RWPE2 (cell line): ENCODE measurements around the gene FKBP15.
A peak's percentile ranks its signal among the peaks of the same experiment; 100 is the strongest.

Experiments
- ATAC-seq: fragments of 200-7000 bp; cut with Tn5 transposase; 3 replicates; pipeline ENCODE4 v1.9.1; 2021; ENCODE audit warnings: low read depth
- DNase-seq: peaks from one replicate; pipeline ENCODE4 v3.0.0-alpha.2; 2020; ENCODE audit warnings: low spot score
- H3K27ac ChIP-seq: fragments of 450-650 bp; 2 replicates; pipeline ENCODE4 v1.5.1; 2017; ENCODE audit warnings: mild to moderate bottlenecking; ENCODE audit not compliant: poor library complexity, severe bottlenecking
- H3K27me3 ChIP-seq: fragments of 250-450 bp; sonication (Bioruptor Pico); 2 replicates; pipeline ENCODE4 v1.5.1; 2021; ENCODE audit warnings: mild to moderate bottlenecking, moderate library complexity; ENCODE audit not compliant: insufficient read depth, poor library complexity, severe bottlenecking
- H3K36me3 ChIP-seq: fragments of 250-450 bp; sonication (Bioruptor Pico); 2 replicates; pipeline ENCODE4 v1.5.1; 2020; ENCODE audit warnings: low read depth, mild to moderate bottlenecking, moderate library complexity
- H3K4me1 ChIP-seq: fragments of 250-450 bp; sonication (Bioruptor Pico); 2 replicates; pipeline ENCODE4 v1.5.1; 2021; ENCODE audit warnings: mild to moderate bottlenecking, moderate library complexity; ENCODE audit not compliant: insufficient read depth, poor library complexity, severe bottlenecking
- H3K4me3 ChIP-seq: fragments of 250-450 bp; sonication (Bioruptor Pico); 2 replicates; pipeline ENCODE4 v1.5.1; 2021; ENCODE audit warnings: mild to moderate bottlenecking, moderate library complexity; ENCODE audit not compliant: severe bottlenecking
- H3K9me3 ChIP-seq: fragments of 250-450 bp; sonication (Bioruptor Pico); 2 replicates; pipeline ENCODE4 v1.5.1; 2021; ENCODE audit warnings: mild to moderate bottlenecking, moderate library complexity; ENCODE audit not compliant: severe bottlenecking
- TF ChIP-seq, protein P1 (sequence below): fragments of 450-650 bp; IDR thresholded peaks from one replicate; pipeline ENCODE4 v1.5.1; 2017; ENCODE audit warnings: mild to moderate bottlenecking, moderate library complexity; ENCODE audit not compliant: poor library complexity, severe bottlenecking

The FKBP15 gene

DNA sequence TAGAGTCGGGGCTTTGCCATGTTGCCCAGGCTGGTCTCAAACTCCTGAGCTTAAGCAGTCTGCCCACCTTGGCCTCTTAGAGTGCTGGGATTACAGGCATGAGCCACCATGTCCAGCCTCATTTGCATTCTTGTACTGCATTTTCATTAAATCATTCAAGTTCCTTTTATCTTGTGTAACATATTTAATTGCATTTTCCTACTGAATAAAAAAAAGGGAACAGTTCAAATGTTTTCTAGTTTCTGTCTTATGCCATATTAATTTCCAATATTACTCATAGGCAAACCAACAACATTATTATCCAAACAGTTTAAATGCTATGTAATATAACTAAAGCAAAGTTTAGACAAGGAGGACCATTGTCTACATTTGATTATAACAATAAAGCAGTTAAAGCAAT lies 6.4 kb upstream of the FKBP15 start:
- H3K9me3 ChIP-seq, result no peaks in the 10 kb centered on the region
- TF ChIP-seq, protein P1, sequence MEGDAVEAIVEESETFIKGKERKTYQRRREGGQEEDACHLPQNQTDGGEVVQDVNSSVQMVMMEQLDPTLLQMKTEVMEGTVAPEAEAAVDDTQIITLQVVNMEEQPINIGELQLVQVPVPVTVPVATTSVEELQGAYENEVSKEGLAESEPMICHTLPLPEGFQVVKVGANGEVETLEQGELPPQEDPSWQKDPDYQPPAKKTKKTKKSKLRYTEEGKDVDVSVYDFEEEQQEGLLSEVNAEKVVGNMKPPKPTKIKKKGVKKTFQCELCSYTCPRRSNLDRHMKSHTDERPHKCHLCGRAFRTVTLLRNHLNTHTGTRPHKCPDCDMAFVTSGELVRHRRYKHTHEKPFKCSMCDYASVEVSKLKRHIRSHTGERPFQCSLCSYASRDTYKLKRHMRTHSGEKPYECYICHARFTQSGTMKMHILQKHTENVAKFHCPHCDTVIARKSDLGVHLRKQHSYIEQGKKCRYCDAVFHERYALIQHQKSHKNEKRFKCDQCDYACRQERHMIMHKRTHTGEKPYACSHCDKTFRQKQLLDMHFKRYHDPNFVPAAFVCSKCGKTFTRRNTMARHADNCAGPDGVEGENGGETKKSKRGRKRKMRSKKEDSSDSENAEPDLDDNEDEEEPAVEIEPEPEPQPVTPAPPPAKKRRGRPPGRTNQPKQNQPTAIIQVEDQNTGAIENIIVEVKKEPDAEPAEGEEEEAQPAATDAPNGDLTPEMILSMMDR, result no peak
- no peak overlapping the region for H3K4me3 ChIP-seq
- no peaks in the 10 kb centered on the region for H3K4me1 ChIP-seq
- ATAC-seq (no peak), DNase-seq (no peak)
- peaks cover 22% of the 10 kb centered on the region for H3K36me3 ChIP-seq
- H3K27ac ChIP-seq, result no peak overlapping the region
- H3K27me3 ChIP-seq, result no peaks in the 10 kb centered on the region

DNA sequence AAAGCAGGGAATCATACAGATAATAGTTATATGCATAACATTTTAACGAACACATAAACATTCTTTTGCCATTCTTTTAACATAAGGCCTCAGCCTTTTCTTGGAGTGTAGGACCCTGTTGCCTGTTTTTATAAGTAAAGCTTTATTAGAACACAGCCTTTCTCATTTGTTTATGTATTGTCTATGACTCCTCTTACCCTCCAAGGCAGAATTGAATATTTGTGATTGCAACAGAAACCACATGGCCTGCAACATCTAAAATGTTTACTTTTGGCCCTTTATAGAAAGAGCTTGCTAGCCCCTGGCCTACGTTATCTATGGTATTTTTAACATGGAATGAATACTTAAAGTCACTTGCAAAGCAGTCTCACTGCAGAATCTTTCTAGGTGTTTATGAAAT lies 2.9 kb upstream of the FKBP15 start:
- Histone ChIP-seq H3K4me3 (no peak overlapping the region), H3K36me3 (peaks cover 28% of the 10 kb centered on the region), H3K4me1 (peaks cover 4% of the 10 kb centered on the region), H3K9me3 (no peaks in the 10 kb centered on the region), H3K27me3 (no peaks in the 10 kb centered on the region), H3K27ac (no peak overlapping the region)
- ATAC-seq, result no peak
- no peak for DNase-seq
- TF ChIP-seq, protein P1, result no peak

DNA sequence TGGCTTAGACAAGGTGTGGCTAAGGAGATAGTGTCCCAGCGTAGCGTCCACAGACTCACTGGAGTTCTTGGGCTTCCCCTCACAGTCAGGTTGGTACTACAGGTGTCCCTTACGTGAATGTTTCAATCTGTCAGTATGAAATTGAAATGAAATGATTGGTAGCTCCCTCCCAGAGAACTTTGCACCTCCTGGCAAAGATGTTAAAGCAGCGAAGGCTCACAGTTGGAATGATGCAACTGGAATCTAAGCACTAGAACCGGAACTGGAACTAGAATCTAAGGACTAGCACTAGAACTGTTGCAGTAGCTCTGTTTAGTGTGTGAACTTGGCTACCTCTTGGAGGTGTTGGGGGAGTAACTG lies 1.4 kb upstream of the FKBP15 start:
- Histone ChIP-seq H3K4me1 (peaks cover 4% of the 10 kb centered on the region), H3K9me3 (no peaks in the 10 kb centered on the region), H3K27me3 (no peaks in the 10 kb centered on the region), H3K27ac (peak overlapping the region; percentile 66), H3K36me3 (peaks cover 29% of the 10 kb centered on the region), H3K4me3 (peak overlapping the region; percentile 55)
- TF ChIP-seq, protein P1, result no peak
- ATAC-seq (no peak), DNase-seq (no peak)

DNA sequence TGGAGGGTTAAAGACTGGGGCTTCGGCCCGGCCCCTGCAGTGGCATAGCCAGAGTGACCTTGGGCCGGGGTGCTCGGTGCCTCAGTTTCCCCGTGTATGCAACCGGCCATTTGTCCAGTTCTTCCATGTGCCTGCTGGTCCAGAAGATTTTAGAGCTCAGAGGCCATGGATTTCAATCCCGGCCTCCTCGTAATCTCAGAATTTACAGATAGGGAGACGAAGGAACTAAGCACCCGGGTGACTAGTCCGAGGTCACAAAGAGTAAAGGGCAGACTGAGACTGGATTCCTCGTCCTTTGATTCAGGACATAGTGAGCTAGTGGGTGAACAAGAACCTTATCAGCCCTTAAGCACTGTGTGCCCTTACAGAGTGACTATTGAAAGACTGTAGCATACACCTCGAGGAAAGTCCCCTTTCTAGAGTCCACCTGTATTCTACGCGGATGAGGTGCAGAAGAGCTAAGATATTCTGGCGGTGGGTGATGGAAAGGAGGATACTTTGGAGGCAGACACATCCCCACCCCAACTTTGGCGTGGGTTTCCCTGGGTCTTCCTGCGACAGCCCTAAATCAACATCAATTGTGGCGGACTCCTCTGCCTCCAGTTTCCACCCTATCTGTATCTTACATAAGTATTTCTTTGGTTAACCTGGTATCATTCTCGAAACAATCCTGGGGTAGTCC lies 864 bp upstream of the FKBP15 start:
- Histone ChIP-seq H3K27me3 (no peaks in the 10 kb centered on the region), H3K9me3 (no peaks in the 10 kb centered on the region), H3K36me3 (peaks cover 29% of the 10 kb centered on the region), H3K4me3 (peak overlapping the region; percentile 55), H3K27ac (peak overlapping the region; percentile 66), H3K4me1 (peaks cover 4% of the 10 kb centered on the region)
- DNase-seq (no peak), ATAC-seq (peak; percentile 12; the same call in 1 of the 3 replicates)
- TF ChIP-seq, protein P1, result no peak

DNA sequence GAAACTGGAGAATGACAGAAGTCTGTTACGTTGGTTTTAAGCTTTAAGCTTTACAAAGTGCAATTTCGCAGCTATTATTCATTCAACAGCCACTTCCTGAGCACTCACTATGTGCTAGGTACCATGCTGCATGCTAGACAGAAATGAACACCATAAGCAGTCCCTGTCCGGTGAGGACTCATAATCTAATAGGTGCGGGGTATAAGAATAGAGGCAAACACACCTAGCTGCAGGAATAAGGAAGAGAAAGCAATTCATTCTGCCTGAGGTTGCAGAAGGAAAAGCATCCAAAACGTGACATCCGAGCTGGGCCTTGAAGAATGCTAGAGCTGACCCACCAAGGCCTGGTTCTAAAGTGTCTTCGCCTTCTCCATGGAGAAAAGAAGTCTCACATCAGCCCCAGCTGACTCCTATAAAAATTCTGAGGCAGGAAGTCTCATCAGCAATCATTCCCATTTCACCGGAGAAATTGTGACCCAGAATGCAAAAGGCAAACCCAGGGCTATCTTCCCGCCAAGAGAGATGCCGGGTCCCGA lies 542 bp downstream of the FKBP15 start:
- DNase-seq, result no peak
- no peak for ATAC-seq
- Histone ChIP-seq H3K27ac (peak overlapping the region; percentile 66), H3K27me3 (no peaks in the 10 kb centered on the region), H3K36me3 (peaks cover 29% of the 10 kb centered on the region), H3K4me1 (peaks cover 4% of the 10 kb centered on the region), H3K9me3 (no peaks in the 10 kb centered on the region), H3K4me3 (peak overlapping the region; percentile 55)
- TF ChIP-seq, protein P1, result no peak
